ENCODE results near the gene DGCR8. TPM values are rescaled to one million over a fixed set of nuclear protein-coding genes. Genes with fewer than 3 reads are reported as not detected.

The DGCR8 gene
- total RNA-seq, 3 donors from 2014 or later, result 56.2 to 65.3 (median 60.9) TPM

GRCh38 chr22:20142711-20143621 is 62.9 kb downstream of the DGCR8 start:
- Mint-ChIP-seq H3K4me1 (ENCODE audit: low read depth) (peaks cover 1% of the 10 kb centered on the region), H3K4me3 (no peak overlapping the region), H3K27me3 (ENCODE audit: low read depth) (no peaks in the 10 kb centered on the region), H3K9me3 (no peaks in the 10 kb centered on the region), H3K36me3 (ENCODE audit: insufficient read depth) (peaks cover 4% of the 10 kb centered on the region)
- no peak for DNase-seq
- ATAC-seq, result no peak

- Mint-ChIP-seq H3K9me3 (no peaks in the 10 kb centered on the region), H3K27me3 (ENCODE audit: low read depth) (no peaks in the 10 kb centered on the region), H3K36me3 (ENCODE audit: insufficient read depth) (peaks cover 4% of the 10 kb centered on the region), H3K4me3 (no peak overlapping the region), H3K4me1 (ENCODE audit: low read depth) (no peaks in the 10 kb centered on the region)
- ATAC-seq (no peak), DNase-seq (no peak)
Measured at GRCh38 chr22:20143883-20144665, 64.0 kb downstream of the DGCR8 start.

- H3K9me3 Mint-ChIP-seq, result no peaks in the 10 kb centered on the region
- DNase-seq, result no peak
- no peak overlapping the region for H3K4me3 Mint-ChIP-seq
- H3K27me3 Mint-ChIP-seq (ENCODE audit: low read depth), result no peaks in the 10 kb centered on the region
- no peaks in the 10 kb centered on the region for H3K4me1 Mint-ChIP-seq (ENCODE audit: low read depth)
- peaks cover 4% of the 10 kb centered on the region for H3K36me3 Mint-ChIP-seq (ENCODE audit: insufficient read depth)
- no peak for ATAC-seq
Measured at GRCh38 chr22:20145206-20145831, 65.3 kb downstream of the DGCR8 start.

GRCh38 chr22:20145832-20146223 is 65.8 kb downstream of the DGCR8 start:
- no peak for ATAC-seq
- H3K9me3 Mint-ChIP-seq, result no peaks in the 10 kb centered on the region
- peaks cover 4% of the 10 kb centered on the region for H3K36me3 Mint-ChIP-seq (ENCODE audit: insufficient read depth)
- no peak overlapping the region for H3K4me3 Mint-ChIP-seq
- DNase-seq, result no peak
- no peaks in the 10 kb centered on the region for H3K4me1 Mint-ChIP-seq (ENCODE audit: low read depth)
- no peaks in the 10 kb centered on the region for H3K27me3 Mint-ChIP-seq (ENCODE audit: low read depth)

- H3K4me1 Mint-ChIP-seq (ENCODE audit: low read depth), result no peaks in the 10 kb centered on the region
- ATAC-seq (no peak), DNase-seq (no peak)
- peaks cover 4% of the 10 kb centered on the region for H3K36me3 Mint-ChIP-seq (ENCODE audit: insufficient read depth)
- no peaks in the 10 kb centered on the region for H3K9me3 Mint-ChIP-seq
- no peaks in the 10 kb centered on the region for H3K27me3 Mint-ChIP-seq (ENCODE audit: low read depth)
- no peak overlapping the region for H3K4me3 Mint-ChIP-seq
Measured at GRCh38 chr22:20146777-20147176, 66.7 kb downstream of the DGCR8 start.

GRCh38 chr22:20147237-20147988 is 67.4 kb downstream of the DGCR8 start:
- no peaks in the 10 kb centered on the region for H3K4me1 Mint-ChIP-seq (ENCODE audit: low read depth)
- H3K36me3 Mint-ChIP-seq (ENCODE audit: insufficient read depth), result peaks cover 4% of the 10 kb centered on the region
- H3K27me3 Mint-ChIP-seq (ENCODE audit: low read depth), result no peaks in the 10 kb centered on the region
- no peak for ATAC-seq
- no peak overlapping the region for H3K4me3 Mint-ChIP-seq
- DNase-seq, result no peak
- no peaks in the 10 kb centered on the region for H3K9me3 Mint-ChIP-seq

- H3K36me3 Mint-ChIP-seq (ENCODE audit: insufficient read depth), result peaks cover 4% of the 10 kb centered on the region
- H3K9me3 Mint-ChIP-seq, result no peaks in the 10 kb centered on the region
- H3K27me3 Mint-ChIP-seq (ENCODE audit: low read depth), result no peaks in the 10 kb centered on the region
- no peak overlapping the region for H3K4me3 Mint-ChIP-seq
- no peaks in the 10 kb centered on the region for H3K4me1 Mint-ChIP-seq (ENCODE audit: low read depth)
- no peak for ATAC-seq
- DNase-seq, result no peak
Measured at GRCh38 chr22:20148414-20148813, 68.4 kb downstream of the DGCR8 start.

- no peaks in the 10 kb centered on the region for H3K4me1 Mint-ChIP-seq (ENCODE audit: low read depth)
- no peaks in the 10 kb centered on the region for H3K27me3 Mint-ChIP-seq (ENCODE audit: low read depth)
- no peaks in the 10 kb centered on the region for H3K9me3 Mint-ChIP-seq
- no peaks in the 10 kb centered on the region for H3K36me3 Mint-ChIP-seq (ENCODE audit: insufficient read depth)
- no peak for ATAC-seq
- no peak for DNase-seq
- no peak overlapping the region for H3K4me3 Mint-ChIP-seq
Measured at GRCh38 chr22:20149257-20150250, 69.5 kb downstream of the DGCR8 start.

- Mint-ChIP-seq H3K36me3 (ENCODE audit: insufficient read depth) (no peaks in the 10 kb centered on the region), H3K4me1 (ENCODE audit: low read depth) (no peaks in the 10 kb centered on the region), H3K27me3 (ENCODE audit: low read depth) (no peaks in the 10 kb centered on the region), H3K4me3 (no peak within 1 kb of the TSS), H3K9me3 (no peaks in the 10 kb centered on the region)
- DNase-seq (no peak), ATAC-seq (no peak)
Measured at GRCh38 chr22:20150381-20151275, 70.6 kb downstream of the DGCR8 start, which contains the start of gene CCDC188. Gene CCDC188 (minus strand): TSS chr22:20151055. CDS start chr22:20150986, 69 bp downstream.

GRCh38 chr22:20151276-20151588 is 71.2 kb downstream of the DGCR8 start:
- Mint-ChIP-seq H3K4me3 (no peak overlapping the region), H3K27me3 (ENCODE audit: low read depth) (no peaks in the 10 kb centered on the region), H3K9me3 (no peaks in the 10 kb centered on the region), H3K36me3 (ENCODE audit: insufficient read depth) (no peaks in the 10 kb centered on the region), H3K4me1 (ENCODE audit: low read depth) (no peaks in the 10 kb centered on the region)
- no peak for DNase-seq
- ATAC-seq, result no peak

- no peaks in the 10 kb centered on the region for H3K9me3 Mint-ChIP-seq
Measured at GRCh38 chr22:20152464-20152890, 72.4 kb downstream of the DGCR8 start.

GRCh38 chr22:20153945-20154344 is 73.9 kb downstream of the DGCR8 start:
- no peaks in the 10 kb centered on the region for H3K9me3 Mint-ChIP-seq
- ATAC-seq (no peak), DNase-seq (no peak)
- peaks cover 7% of the 10 kb centered on the region for H3K27me3 Mint-ChIP-seq (ENCODE audit: low read depth)
- no peak overlapping the region for H3K4me3 Mint-ChIP-seq
- no peaks in the 10 kb centered on the region for H3K36me3 Mint-ChIP-seq (ENCODE audit: insufficient read depth)
- H3K4me1 Mint-ChIP-seq (ENCODE audit: low read depth), result peaks cover 3% of the 10 kb centered on the region

More at GRCh38 chr22:20152464-20152890, 72.4 kb downstream of the DGCR8 start:
- H3K4me3 Mint-ChIP-seq, result no peak overlapping the region
- peaks cover 6% of the 10 kb centered on the region for H3K27me3 Mint-ChIP-seq (ENCODE audit: low read depth)
- no peak for DNase-seq
- H3K36me3 Mint-ChIP-seq (ENCODE audit: insufficient read depth), result no peaks in the 10 kb centered on the region
- ATAC-seq, result no peak
- peaks cover 3% of the 10 kb centered on the region for H3K4me1 Mint-ChIP-seq (ENCODE audit: low read depth)
